HCT116 (cell line): Measurements from ENCODE around the gene GPR84. TPM values are rescaled to one million over a fixed set of nuclear protein-coding genes. Genes with fewer than 3 reads are reported as not detected.

Experiments
- ATAC-seq: fragments of 200-7000 bp; cut with Tn5 transposase; 2 replicates; pipeline ENCODE4 v1.9.1; 2020; ENCODE audit warnings: mild to moderate bottlenecking, moderate library complexity
- BruUV-seq: library from RNA; stranded (reverse); fragments of 400-500 nt; replicated peaks from 2 replicates; lab custom pipeline; 2021; lab: Mats Ljungman, UMichigan
- CTCF ChIA-PET: fragments of 300-600 bp; sonication (Branson Sonifier 250); formaldehyde crosslinking; loops from one replicate; lab custom pipeline; 2021; ENCODE audit warnings: antibody characterized with exemption; lab: Charles Lee
- POLR2A ChIA-PET: fragments of 300-600, 350-600 bp; sonication (Branson Sonifier 250); formaldehyde crosslinking; loops from one replicate; lab custom pipeline; 2021; ENCODE audit warnings: antibody characterized with exemption; lab: Charles Lee
- RAD21 ChIA-PET, 2 experiments: fragments of 300-600 bp; sonication (Branson Sonifier 250); formaldehyde crosslinking; loops; one replicate each; lab custom pipeline; 2023; ENCODE audit warnings: low total read pairs in 2 of 2; ENCODE audit not compliant: uncharacterized antibody in 2 of 2, unreplicated experiment in 2 of 2, low non-redundant PET in 1 of 2; lab: Charles Lee
- DNase-seq: peaks from one replicate; pipeline ENCODE4 v3.0.0-alpha.2; 2010; ENCODE audit warnings: low read depth, low spot score
- H2AFZ ChIP-seq: fragments of 200-600 bp; shearing (Covaris generic), sonication (generic); 2 replicates; pipeline ENCODE4 v1.6.1; 2017; ENCODE audit warnings: low read depth, mixed run types, mixed read lengths, antibody characterized with exemption, low read length; ENCODE audit not compliant: poor library complexity, severe bottlenecking
- H3K27ac ChIP-seq: 2 replicates; pipeline ENCODE4 v1.5.1; 2012; ENCODE audit warnings: low read depth, low read length
- H3K27me3 ChIP-seq: fragments of 200-600 bp; sonication (generic); 2 replicates; pipeline ENCODE4 v1.6.1; 2016; ENCODE audit warnings: mixed run types, low read length, mixed read lengths; ENCODE audit not compliant: insufficient read depth
- H3K36me3 ChIP-seq, 2 experiments: fragments of 200-500 bp in 1 of 2; fragments of 200-600 bp in 1 of 2; sonication (Bioruptor generic) in 1 of 2; sonication (generic) in 1 of 2; 2 replicates each; pipeline versions ENCODE4 v1.5.1 to v1.6.1; 2014 to 2016; ENCODE audit warnings: low read length in 2 of 2, inconsistent platforms in 1 of 2, mixed read lengths in 1 of 2, mixed run types in 1 of 2; ENCODE audit not compliant: insufficient read depth in 2 of 2, control insufficient read depth in 1 of 2
- H3K4me1 ChIP-seq, 2 experiments: fragments of 200-600 bp in 1 of 2; sonication (generic) in 1 of 2; 2 replicates each; pipeline versions ENCODE4 v1.5.1 to v1.6.1; 2012 to 2017; ENCODE audit warnings: low read length in 2 of 2, inconsistent platforms in 1 of 2, mild to moderate bottlenecking in 1 of 2, mixed read lengths in 1 of 2, mixed run types in 1 of 2, moderate library complexity in 1 of 2; ENCODE audit not compliant: insufficient read depth in 2 of 2, control insufficient read depth in 1 of 2
- H3K4me2 ChIP-seq: fragments of 200-600 bp; sonication (generic); 2 replicates; pipeline ENCODE4 v1.6.1; 2017; ENCODE audit warnings: mixed run types, low read length, mixed read lengths
- H3K4me3 ChIP-seq, 2 experiments: fragments of 200-600 bp in 1 of 2; sonication (generic) in 1 of 2; replicated peaks in 1 of 2; 2 replicates each; pipeline ENCODE4 v1.5.1; 2011 to 2016; ENCODE audit warnings: low read length in 2 of 2, control low read depth in 1 of 2, low read depth in 1 of 2, mild to moderate bottlenecking in 1 of 2, mixed read lengths in 1 of 2, mixed run types in 1 of 2
- H3K79me2 ChIP-seq: fragments of 200-600 bp; sonication (generic); 2 replicates; pipeline ENCODE4 v1.6.1; 2017; ENCODE audit warnings: mild to moderate bottlenecking, mixed run types, low read length, moderate library complexity, mixed read lengths; ENCODE audit not compliant: insufficient read depth
- H3K9ac ChIP-seq: fragments of 200-600 bp; sonication (generic); 2 replicates; pipeline ENCODE4 v1.6.1; 2016; ENCODE audit warnings: low read length, mixed read lengths
- H3K9me2 ChIP-seq: fragments of 200-600 bp; sonication (generic), shearing (Covaris generic); 2 replicates; pipeline ENCODE4 v1.6.1; 2017; ENCODE audit warnings: mixed run types, mild to moderate bottlenecking, moderate library complexity; ENCODE audit not compliant: insufficient read depth
- H3K9me3 ChIP-seq, 2 experiments: fragments of 200-500 bp in 1 of 2; fragments of 200-600 bp in 1 of 2; sonication (Bioruptor generic) in 1 of 2; sonication (generic) in 1 of 2; 2 replicates each; pipeline ENCODE4 v1.6.1; 2014 to 2017; ENCODE audit warnings: low read length in 2 of 2, mixed read lengths in 2 of 2, inconsistent platforms in 1 of 2, low read depth in 1 of 2, mild to moderate bottlenecking in 1 of 2, mixed run types in 1 of 2, moderate library complexity in 1 of 2; ENCODE audit not compliant: control insufficient read depth in 1 of 2, insufficient read depth in 1 of 2
- H4K20me1 ChIP-seq: fragments of 200-600 bp; sonication (generic), shearing (Covaris generic); 2 replicates; pipeline ENCODE4 v1.6.1; 2017; ENCODE audit warnings: mixed run types, mild to moderate bottlenecking, moderate library complexity; ENCODE audit not compliant: insufficient read depth
- ELF1 ChIP-seq: IDR thresholded peaks from 2 replicates; pipeline ENCODE4 v1.6.1; 2012; ENCODE audit warnings: low read depth, borderline replicate concordance
- RAD21 ChIP-seq: IDR thresholded peaks from 2 replicates; pipeline ENCODE4 v1.6.1; 2012; ENCODE audit warnings: low read depth, mild to moderate bottlenecking
- TCF7L2 ChIP-seq: IDR thresholded peaks from 2 replicates; pipeline ENCODE4 v1.7.0; 2011; ENCODE audit warnings: borderline replicate concordance, inconsistent platforms; ENCODE audit not compliant: insufficient read depth, insufficient read length; ENCODE audit errors: extremely low read depth
- intact Hi-C: fragments of 100-400 bp; cut with micrococcal nuclease; formaldehyde crosslinking; loops from 2 replicates; pipeline ENCODE4 v1.10.0; 2022
- total RNA-seq: library from RNA; stranded (reverse); gene quantifications from one replicate; pipeline ENCODE4 v1.2.1, GENCODE V29; 2021; ENCODE audit not compliant: unreplicated experiment
- TF ChIP-seq, protein P1 (sequence below), 3 experiments: fragments of 200-600 bp in 1 of 3; sonication (generic) in 1 of 3; IDR thresholded peaks in 2 of 3; conservative IDR thresholded peaks in 1 of 3; 2 replicates each; pipeline ENCODE4 v1.5.1; 2012 to 2017; ENCODE audit warnings: low read depth in 2 of 3, low read length in 2 of 3, antibody characterized with exemption in 1 of 3, borderline replicate concordance in 1 of 3, control low read depth in 1 of 3, mild to moderate bottlenecking in 1 of 3, mixed read lengths in 1 of 3, mixed run types in 1 of 3, moderate library complexity in 1 of 3; ENCODE audit not compliant: insufficient read depth in 1 of 3

GPR84 gene
- total RNA-seq, 1 experiment from 2014 or later, result not detected

DNA sequence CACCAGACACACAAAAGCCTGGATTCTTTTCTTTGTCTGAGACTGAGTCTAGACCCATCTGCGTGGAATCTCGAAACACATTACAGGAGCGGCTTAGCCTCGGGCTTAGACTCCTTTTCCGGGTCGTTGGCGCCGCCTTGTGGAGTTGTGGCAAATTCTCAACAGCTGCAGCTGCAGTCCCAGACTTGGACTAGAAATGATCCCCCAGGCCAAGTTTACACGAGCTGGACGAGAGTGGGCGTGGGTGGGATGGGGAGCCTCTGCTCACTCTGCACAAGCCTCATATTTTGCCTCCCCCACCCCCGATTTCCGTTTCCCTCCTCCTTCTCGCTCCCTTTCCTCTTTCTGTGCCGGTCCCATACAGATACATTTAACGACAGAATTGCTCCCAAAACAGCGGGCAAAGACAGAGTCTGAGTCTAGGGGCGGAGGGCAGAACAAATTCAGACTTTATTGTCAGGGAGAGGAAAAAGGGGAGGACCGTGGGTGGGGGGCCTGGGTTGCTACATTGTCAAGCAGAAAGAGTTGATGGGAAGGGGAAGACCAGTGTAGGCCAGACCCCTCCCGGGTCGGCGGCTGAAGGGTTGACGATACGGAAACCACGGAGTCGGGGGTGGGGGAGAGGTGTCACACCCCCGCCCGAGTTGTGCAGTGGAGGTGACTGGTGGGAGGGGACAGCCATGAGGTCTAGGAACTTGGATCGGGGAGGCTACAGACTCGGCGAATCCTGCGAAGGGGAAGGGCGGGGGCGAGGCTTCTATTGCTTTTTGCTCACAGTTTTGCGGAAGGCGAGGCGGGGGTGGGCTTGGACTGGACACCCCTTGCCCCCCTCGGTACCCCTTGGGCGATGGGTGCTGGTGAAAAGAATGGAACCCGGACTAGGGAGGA is 4.7 kb upstream of the GPR84 start:
- no peaks in the 10 kb centered on the region for H3K9me3 ChIP-seq
- peak; percentile 72 for ATAC-seq
- H4K20me1 ChIP-seq, result no peaks in the 10 kb centered on the region
- POLR2A ChIA-PET, result interaction anchor here (0.8 kb wide), 1 partner anchor 105 kb away, joined by 3 read pairs; no protein-coding TSS in a partner anchor
- H3K4me3 ChIP-seq, result no peak overlapping the region
- H3K79me2 ChIP-seq, result no peaks in the 10 kb centered on the region
- H3K4me2 ChIP-seq, result peak overlapping the region; percentile 53
- H3K36me3 ChIP-seq, result no peaks in the 10 kb centered on the region
- peaks cover 30 to 58% of the 10 kb centered on the region in 2 experiments for H3K4me1 ChIP-seq
- DNase-seq, result peak; percentile 67
- RAD21 ChIA-PET, result interaction anchor here (0.6 to 1.6 kb wide), 5 partner anchors 11 to 80 kb away, joined by 3 to 7 read pairs (median 5); no protein-coding TSS in a partner anchor
- no peaks in the 10 kb centered on the region for H3K27me3 ChIP-seq
- no peaks in the 10 kb centered on the region for H3K9me2 ChIP-seq
- BruUV-seq, result TSS peak; percentile 38
- CTCF ChIA-PET, result interaction anchor here (0.6 to 2.2 kb wide), 16 partner anchors 9 to 363 kb away, joined by 3 to 29 read pairs (median 4); partner anchors contain the start of genes CBX5 and HNRNPA1
- intact Hi-C loops, result no loop called here
- H3K9ac ChIP-seq, result peak overlapping the region; percentile 29
- H3K27ac ChIP-seq, result no peak overlapping the region
- TF ChIP-seq RAD21, result peak; percentile 90
- TF ChIP-seq, protein P1, sequence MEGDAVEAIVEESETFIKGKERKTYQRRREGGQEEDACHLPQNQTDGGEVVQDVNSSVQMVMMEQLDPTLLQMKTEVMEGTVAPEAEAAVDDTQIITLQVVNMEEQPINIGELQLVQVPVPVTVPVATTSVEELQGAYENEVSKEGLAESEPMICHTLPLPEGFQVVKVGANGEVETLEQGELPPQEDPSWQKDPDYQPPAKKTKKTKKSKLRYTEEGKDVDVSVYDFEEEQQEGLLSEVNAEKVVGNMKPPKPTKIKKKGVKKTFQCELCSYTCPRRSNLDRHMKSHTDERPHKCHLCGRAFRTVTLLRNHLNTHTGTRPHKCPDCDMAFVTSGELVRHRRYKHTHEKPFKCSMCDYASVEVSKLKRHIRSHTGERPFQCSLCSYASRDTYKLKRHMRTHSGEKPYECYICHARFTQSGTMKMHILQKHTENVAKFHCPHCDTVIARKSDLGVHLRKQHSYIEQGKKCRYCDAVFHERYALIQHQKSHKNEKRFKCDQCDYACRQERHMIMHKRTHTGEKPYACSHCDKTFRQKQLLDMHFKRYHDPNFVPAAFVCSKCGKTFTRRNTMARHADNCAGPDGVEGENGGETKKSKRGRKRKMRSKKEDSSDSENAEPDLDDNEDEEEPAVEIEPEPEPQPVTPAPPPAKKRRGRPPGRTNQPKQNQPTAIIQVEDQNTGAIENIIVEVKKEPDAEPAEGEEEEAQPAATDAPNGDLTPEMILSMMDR (IDR thresholded peaks at IDR 0.05 in 2 of 3, conservative IDR thresholded peaks at IDR 0.05 in 1 of 3; ENCODE audit: borderline replicate concordance in 1 of 3, insufficient read depth in 1 of 3, low read depth in 2 of 3, low read length in 2 of 3), result peak; percentile 87 to 96 (median 90)
- TF ChIP-seq ELF1, result no peak; the same call in 1 of the 2 replicates
- TF ChIP-seq TCF7L2, result no peak
- TF ChIP-seq, all 23 proteins: peak for 2
- H2AFZ ChIP-seq, result no peak overlapping the region
